Endothelial cell of umbilical vein (primary cell): ENCODE data around the gene GNPTAB.

Experiments
- CTCF ChIP-seq, 2 donors: IDR thresholded peaks; 1 replicate in 1 of 2; 2 replicates in 1 of 2; pipeline ENCODE4 v1.5.1; 2011; ENCODE audit warnings: low read length in 2 of 2, mild to moderate bottlenecking in 2 of 2, moderate library complexity in 2 of 2, control low read depth in 1 of 2, inconsistent platforms in 1 of 2, low read depth in 1 of 2; ENCODE audit not compliant: insufficient read depth in 1 of 2; ENCODE audit errors: extremely low read depth in 1 of 2
- EZH2 ChIP-seq: IDR thresholded peaks from 2 replicates; pipeline ENCODE4 v1.6.1; 2012; ENCODE audit warnings: borderline replicate concordance, low read depth, mild to moderate bottlenecking, moderate library complexity, low read length, inconsistent platforms; ENCODE audit not compliant: severe bottlenecking
- JUN ChIP-seq: IDR thresholded peaks from 2 replicates; pipeline ENCODE4 v1.6.1; 2011; ENCODE audit warnings: borderline replicate concordance, low read depth; ENCODE audit not compliant: insufficient read length, insufficient read depth
- MAX ChIP-seq: IDR thresholded peaks from 2 replicates; pipeline ENCODE4 v1.6.1; 2011; ENCODE audit not compliant: insufficient read depth, insufficient read length
- POLR2A ChIP-seq: IDR thresholded peaks from 2 replicates; pipeline ENCODE4 v1.6.1; 2012; ENCODE audit warnings: low read depth, mild to moderate bottlenecking, control low read depth, low read length
- POLR2AphosphoS5 ChIP-seq: IDR thresholded peaks from 2 replicates; pipeline ENCODE4 v1.6.1; 2012; ENCODE audit warnings: low read depth, mild to moderate bottlenecking, control low read depth, low read length, moderate library complexity; ENCODE audit not compliant: insufficient read depth

- TF ChIP-seq CTCF (IDR thresholded peaks at IDR 0.05; ENCODE audit: extremely low read depth in 1 of 2, insufficient read depth in 1 of 2, low read depth in 1 of 2, low read length in 2 of 2), result peak; percentile 71 to 84
- TF ChIP-seq POLR2AphosphoS5, result no peak
- no peak for TF ChIP-seq MAX
- TF ChIP-seq POLR2A, result no peak
- TF ChIP-seq EZH2, result no peak
- TF ChIP-seq JUN, result no peak
These were observed 8.8 kb upstream of the GNPTAB start for GRCh38 chr12:101839324-101840283.
